Upper lobe of right lung (tissue), 1 donor: ENCODE data around the gene HOXB5. TPM values are rescaled to one million over a fixed set of nuclear protein-coding genes. Genes with fewer than 3 reads are reported as not detected.

Experiments used
- ATAC-seq: fragments of 200-7000 bp; cut with Tn5 transposase; one replicate; pipeline ENCODE4 v1.9.1; 2020; ENCODE audit warnings: mild to moderate bottlenecking, moderate library complexity
- DNase-seq: peaks from one replicate; pipeline ENCODE4 v3.0.0-alpha.2; 2020
- H3K27ac ChIP-seq: fragments of 200-600 bp; one replicate; pipeline ENCODE4 v1.8.0; 2022
- H3K27me3 ChIP-seq: fragments of 200-600 bp; one replicate; pipeline ENCODE4 v1.8.0; 2022; ENCODE audit warnings: mild to moderate bottlenecking
- H3K36me3 ChIP-seq: fragments of 200-600 bp; one replicate; pipeline ENCODE4 v1.8.0; 2022
- H3K4me1 ChIP-seq: fragments of 200-600 bp; one replicate; pipeline ENCODE4 v1.8.0; 2022
- H3K4me3 ChIP-seq: fragments of 200-600 bp; one replicate; pipeline ENCODE4 v1.8.0; 2022; ENCODE audit warnings: mild to moderate bottlenecking
- H3K9me3 ChIP-seq: fragments of 200-600 bp; one replicate; pipeline ENCODE4 v1.8.0; 2022
- CTCF ChIP-seq: fragments of 200-600 bp; IDR thresholded peaks from one replicate; pipeline ENCODE4 v1.8.0; 2022; ENCODE audit warnings: antibody characterized with exemption
- intact Hi-C: fragments of 100-400 bp; cut with DNase I; formaldehyde crosslinking; loops from one replicate; pipeline ENCODE4 v1.11.0; 2022
- total RNA-seq: library from RNA; stranded (reverse); fragmentation: NEBNext Ultra II Directional; extraction: Animal tissue kit (Norgen Biotek cat#: 25700); gene quantifications from one replicate; pipeline ENCODE4 v1.2.1, GENCODE V29; 2021
- donor health status: DM: no; HTN: yes; CAD: no; lungs with severe emphysema.

The HOXB5 gene
- total RNA-seq, 1 donor from 2014 or later = 4.4 TPM

GRCh38 chr17:48611681-48612455 is 18.3 kb upstream of the HOXB5 start:
- Histone ChIP-seq H3K9me3 (no peaks in the 10 kb centered on the region), H3K27ac (no peak overlapping the region), H3K4me3 (peak overlapping the region; percentile 64), H3K27me3 (peaks cover 95% of the 10 kb centered on the region), H3K4me1 (peaks cover 29% of the 10 kb centered on the region), H3K36me3 (no peaks in the 10 kb centered on the region)
- TF ChIP-seq CTCF = no peak
- intact Hi-C loops = loop anchor here (10.0 kb wide), 1 partner anchor 267 kb away; no protein-coding TSS in a partner anchor
- no peak for ATAC-seq
- DNase-seq = no peak

- no peaks in the 10 kb centered on the region for H3K36me3 ChIP-seq
- H3K4me3 ChIP-seq = peak overlapping the region; percentile 64
- DNase-seq (no peak), ATAC-seq (peak; percentile 11)
- intact Hi-C loops = loop anchor here (10.0 kb wide), 1 partner anchor 266 kb away; no protein-coding TSS in a partner anchor
- peaks cover 29% of the 10 kb centered on the region for H3K4me1 ChIP-seq
- H3K27me3 ChIP-seq = peaks cover 95% of the 10 kb centered on the region
- H3K9me3 ChIP-seq = no peaks in the 10 kb centered on the region
- peak overlapping the region; percentile 78 for H3K27ac ChIP-seq
- no peak for TF ChIP-seq CTCF
These were observed 17.6 kb upstream of the HOXB5 start for GRCh38 chr17:48611213-48611612.

DNA sequence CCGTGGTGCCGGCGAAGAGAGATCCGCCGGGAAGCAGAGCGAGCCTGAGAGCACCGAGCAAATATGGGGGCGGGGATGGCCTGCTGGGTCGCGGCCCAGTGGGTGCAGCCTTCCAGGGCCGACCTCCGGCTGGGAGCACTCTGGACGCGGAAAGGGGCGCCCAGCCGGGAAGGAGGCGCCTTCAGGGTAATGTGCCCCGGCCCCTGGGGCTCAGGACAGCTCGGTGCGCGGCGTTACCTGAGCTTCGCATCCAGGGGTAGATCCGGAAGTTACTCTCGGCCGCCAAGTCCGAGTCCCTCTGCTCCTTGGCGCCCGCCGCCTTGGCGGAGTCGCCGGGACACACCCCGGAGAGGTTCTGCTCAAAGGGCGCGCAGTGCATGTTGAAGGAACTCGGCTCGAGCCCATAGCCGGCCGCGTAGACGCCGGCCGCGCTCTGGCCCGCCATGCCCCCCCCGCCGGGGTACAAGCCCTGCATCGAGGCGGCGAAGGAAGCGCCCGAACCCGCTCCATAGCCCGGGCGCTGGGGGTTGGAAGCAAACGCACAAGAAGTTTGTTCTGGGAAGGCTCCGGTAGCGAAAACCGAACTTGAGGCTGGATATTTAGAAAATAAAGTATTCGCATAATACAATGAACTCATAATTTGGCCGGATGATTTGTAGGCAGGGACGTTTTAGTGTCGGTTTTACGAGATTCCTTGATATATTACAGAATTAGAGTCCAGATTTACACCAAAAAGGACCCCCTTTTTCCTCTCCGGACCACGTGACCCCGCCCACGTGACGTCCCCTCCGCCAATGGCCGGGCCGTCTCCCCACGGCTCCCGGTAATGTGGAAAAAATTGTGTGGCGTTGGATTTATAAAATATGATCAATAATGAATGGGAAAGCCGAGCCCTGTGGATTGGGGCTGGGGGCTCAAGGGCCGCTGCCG is 17.0 kb upstream of the HOXB5 start, which contains the start of gene HOXB7:
TSS of gene HOXB7 (minus strand) at position 736 of the 930 bp plus-strand sequence. CDS start at position 637, 99 bp downstream.
- TF ChIP-seq CTCF = no peak
- peak; percentile 80 for DNase-seq
- ATAC-seq = peak; percentile 49
- Histone ChIP-seq H3K27ac (peak within 1 kb of the TSS; percentile 78), H3K9me3 (no peaks in the 10 kb centered on the region), H3K36me3 (no peaks in the 10 kb centered on the region), H3K27me3 (peaks cover 95% of the 10 kb centered on the region), H3K4me1 (peaks cover 29% of the 10 kb centered on the region), H3K4me3 (peak within 1 kb of the TSS; percentile 64)
- intact Hi-C loops = loop anchor here (10.0 kb wide), 1 partner anchor 266 kb away; no protein-coding TSS in a partner anchor

DNA sequence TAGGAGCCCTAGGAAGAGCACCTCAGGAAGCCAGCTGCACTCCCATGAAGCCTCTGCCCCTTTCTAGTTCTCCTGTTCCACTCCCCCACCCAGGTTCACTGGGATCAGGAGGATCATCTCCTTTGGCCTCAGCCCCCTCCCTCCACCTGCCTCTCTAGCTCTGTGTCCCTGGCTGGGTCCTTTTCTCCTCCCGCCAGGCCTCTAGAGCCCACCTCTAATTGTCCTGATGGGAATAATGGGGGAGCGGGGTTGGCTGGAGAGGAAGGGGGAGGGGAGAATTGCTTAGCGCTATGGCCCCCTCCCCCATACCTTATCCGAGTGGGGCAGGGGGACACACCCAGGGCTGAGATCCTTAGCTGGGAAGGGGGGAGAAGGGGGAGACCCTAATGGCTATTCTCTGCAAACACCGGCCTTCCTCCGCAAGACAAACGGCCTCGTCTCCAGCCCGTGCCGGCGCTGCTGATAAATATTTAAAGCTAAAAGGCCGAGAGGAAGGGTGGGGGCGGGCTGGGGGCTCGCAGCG is 16.2 kb upstream of the HOXB5 start:
- Histone ChIP-seq H3K36me3 (no peaks in the 10 kb centered on the region), H3K27me3 (peaks cover 95% of the 10 kb centered on the region), H3K9me3 (no peaks in the 10 kb centered on the region), H3K4me1 (peaks cover 29% of the 10 kb centered on the region), H3K27ac (no peak overlapping the region), H3K4me3 (peak overlapping the region; percentile 64)
- intact Hi-C loops = loop anchor here (10.0 kb wide), 1 partner anchor 265 kb away; no protein-coding TSS in a partner anchor
- TF ChIP-seq CTCF = no peak
- no peak for DNase-seq
- ATAC-seq = no peak

DNA sequence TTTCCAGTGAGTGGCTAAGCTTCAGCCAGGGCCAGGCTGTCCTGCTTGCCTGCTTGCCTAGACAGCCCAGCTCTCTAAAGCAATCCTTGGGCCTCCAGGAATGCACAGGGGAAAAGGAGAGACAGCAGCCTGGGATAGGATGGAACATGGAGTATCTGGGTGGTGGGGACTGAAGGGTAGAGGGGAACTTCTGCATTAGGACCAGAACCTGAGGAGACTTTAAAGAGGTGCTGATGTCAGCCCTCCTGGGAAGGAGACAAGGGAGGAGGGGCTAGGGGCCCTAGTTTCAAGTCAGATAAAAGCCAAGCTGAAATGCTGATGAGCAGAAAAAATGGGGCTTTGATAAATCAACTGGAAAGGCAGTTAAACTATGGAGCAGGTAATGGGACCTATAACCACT is 15.5 kb upstream of the HOXB5 start:
- DNase-seq = no peak
- Histone ChIP-seq H3K27me3 (peaks cover 95% of the 10 kb centered on the region), H3K4me3 (no peak overlapping the region), H3K36me3 (no peaks in the 10 kb centered on the region), H3K27ac (no peak overlapping the region), H3K9me3 (no peaks in the 10 kb centered on the region), H3K4me1 (peaks cover 25% of the 10 kb centered on the region)
- TF ChIP-seq CTCF = no peak
- intact Hi-C loops = no loop called here
- no peak for ATAC-seq
